Activated CD4-positive, alpha-beta memory T cell treated with anti-CD3 and anti-CD28 coated beads for 36 hours (primary cell): ENCODE results near the gene DYNLT2B. TPM values are rescaled to one million over a fixed set of nuclear protein-coding genes. Genes with fewer than 3 reads are reported as not detected.
"Not testable (repeated sequence)": the region's sequence is repeated elsewhere in the genome, so short reads cannot be mapped to it uniquely, and the experiment has no call there.

Source experiments
- CTCF ChIA-PET: fragments of 350-600 bp; sonication (Branson Sonifier 250); formaldehyde crosslinking; loops from one replicate; lab custom pipeline; 2021; ENCODE audit warnings: antibody characterized with exemption, inconsistent platforms; lab: Charles Lee
- POLR2A ChIA-PET: fragments of 350-600 bp; sonication (Branson Sonifier 250); formaldehyde crosslinking; loops from one replicate; lab custom pipeline; 2021; ENCODE audit warnings: antibody characterized with exemption; lab: Charles Lee
- DNase-seq: peaks from one replicate; pipeline ENCODE4 v3.0.0-alpha.2; 2020
- H3K27ac Mint-ChIP-seq: one replicate; pipeline ENCODE4 v1.8.0; 2021; ENCODE audit warnings: mixed read lengths
- H3K27me3 Mint-ChIP-seq: one replicate; pipeline ENCODE4 v1.8.0; 2021; ENCODE audit warnings: mixed read lengths
- H3K36me3 Mint-ChIP-seq: one replicate; pipeline ENCODE4 v1.8.0; 2021; ENCODE audit warnings: mixed read lengths
- H3K4me1 Mint-ChIP-seq: one replicate; pipeline ENCODE4 v1.8.0; 2021; ENCODE audit warnings: low read depth, mixed read lengths
- H3K4me3 Mint-ChIP-seq: one replicate; pipeline ENCODE4 v1.8.0; 2021; ENCODE audit warnings: mild to moderate bottlenecking, mixed read lengths
- H3K9me3 Mint-ChIP-seq: one replicate; pipeline ENCODE4 v1.8.0; 2021; ENCODE audit warnings: mixed read lengths
- intact Hi-C: fragments of 100-400 bp; cut with micrococcal nuclease; formaldehyde crosslinking; loops from one replicate; pipeline ENCODE4 v1.15.1; 2023
- total RNA-seq, 2 experiments: library from RNA; stranded (reverse); gene quantifications; one replicate each; pipeline ENCODE4 v1.2.3, GENCODE V29; 2021

DYNLT2B gene
- total RNA-seq, 2 experiments from 2014 or later: 15.8 to 17.1 TPM

DNA sequence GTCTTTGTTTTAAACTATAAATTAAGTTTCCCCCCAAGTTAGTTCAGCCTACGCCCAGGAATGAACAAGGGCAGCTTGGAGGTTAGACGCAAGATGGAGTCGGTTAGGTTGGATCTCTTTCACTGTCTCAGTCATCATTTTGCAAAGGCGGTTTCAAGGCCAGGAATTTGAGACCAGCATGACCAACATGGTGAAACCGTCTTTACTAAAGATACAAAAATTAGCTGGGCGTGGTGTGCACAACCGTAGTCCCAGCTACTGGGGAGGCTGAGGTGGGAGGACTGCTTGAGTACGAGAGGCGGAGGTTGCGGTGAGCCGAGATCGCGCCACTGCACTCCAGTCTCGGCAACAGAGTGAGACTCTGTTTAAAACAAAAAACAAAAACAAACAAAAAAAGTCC, 25.9 kb upstream of the DYNLT2B start:
- CTCF ChIA-PET, H3K9me3 Mint-ChIP-seq, H3K27me3 Mint-ChIP-seq, H3K4me3 Mint-ChIP-seq, POLR2A ChIA-PET, H3K4me1 Mint-ChIP-seq, DNase-seq, H3K36me3 Mint-ChIP-seq, H3K27ac Mint-ChIP-seq, intact Hi-C loops: not testable (repeated sequence)

GRCh38 chr3:196341137-196341536, 23.1 kb upstream of the DYNLT2B start:
- Mint-ChIP-seq H3K27ac (no peak overlapping the region), H3K36me3 (no peaks in the 10 kb centered on the region), H3K4me3 (no peak overlapping the region), H3K4me1 (peaks cover 6% of the 10 kb centered on the region), H3K27me3 (no peaks in the 10 kb centered on the region), H3K9me3 (no peaks in the 10 kb centered on the region)
- POLR2A ChIA-PET: no interaction called here
- no peak for DNase-seq
- intact Hi-C loops: no loop called here
- CTCF ChIA-PET: no interaction called here

DNA sequence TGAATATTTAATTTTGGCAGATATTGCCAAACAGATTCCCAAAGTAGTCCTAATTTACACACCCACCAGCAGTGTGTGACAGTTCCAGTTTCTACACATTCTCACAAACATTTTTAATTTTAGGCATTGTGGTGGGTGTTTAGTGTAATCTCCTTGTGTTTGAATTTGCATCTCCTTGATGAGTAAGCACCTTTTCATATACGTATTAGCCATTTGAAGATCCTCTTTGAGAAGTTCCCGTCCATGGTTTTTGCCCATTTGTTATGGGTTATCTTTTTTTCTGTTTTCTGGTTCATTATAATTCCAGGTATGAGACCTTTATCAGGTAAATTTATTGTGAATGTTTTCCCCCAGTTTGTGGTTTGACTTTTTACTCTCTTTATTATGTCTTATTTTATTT, 22.4 kb upstream of the DYNLT2B start:
- ChIA-PET POLR2A (no interaction called here), CTCF (no interaction called here)
- no peaks in the 10 kb centered on the region for H3K27me3 Mint-ChIP-seq
- intact Hi-C loops: no loop called here
- H3K36me3 Mint-ChIP-seq: no peaks in the 10 kb centered on the region
- no peak overlapping the region for H3K4me3 Mint-ChIP-seq
- H3K4me1 Mint-ChIP-seq: peaks cover 6% of the 10 kb centered on the region
- H3K9me3 Mint-ChIP-seq: no peaks in the 10 kb centered on the region
- no peak for DNase-seq
- H3K27ac Mint-ChIP-seq: no peak overlapping the region

GRCh38 chr3:196339493-196340254, 21.6 kb upstream of the DYNLT2B start:
- intact Hi-C loops: no loop called here
- Mint-ChIP-seq H3K27me3 (no peaks in the 10 kb centered on the region), H3K4me3 (no peak overlapping the region), H3K27ac (no peak overlapping the region), H3K9me3 (no peaks in the 10 kb centered on the region), H3K36me3 (no peaks in the 10 kb centered on the region), H3K4me1 (peaks cover 6% of the 10 kb centered on the region)
- CTCF ChIA-PET: no interaction called here
- POLR2A ChIA-PET: no interaction called here
- DNase-seq: no peak

DNA sequence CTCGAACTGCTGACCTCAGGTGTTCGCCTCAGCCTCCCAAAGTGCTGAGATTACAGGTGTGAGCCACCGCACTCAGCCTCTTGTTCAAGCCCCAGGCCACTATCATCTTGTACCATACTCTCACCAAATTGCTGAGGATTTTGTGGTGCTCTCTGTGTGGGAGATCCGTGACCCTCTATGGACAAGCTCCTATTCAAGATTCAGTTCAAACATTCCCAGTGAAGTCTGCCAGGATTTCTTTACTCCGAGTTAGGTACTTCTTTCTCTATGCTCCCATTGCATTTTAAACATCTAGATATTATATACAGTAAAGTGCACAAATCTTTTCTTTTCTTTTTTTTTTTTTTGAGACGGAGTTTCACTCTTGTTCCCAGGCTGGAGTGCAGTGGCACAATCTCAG, 21.0 kb upstream of the DYNLT2B start:
- Mint-ChIP-seq H3K36me3 (no peaks in the 10 kb centered on the region), H3K27me3 (no peaks in the 10 kb centered on the region), H3K9me3 (no peaks in the 10 kb centered on the region), H3K27ac (no peak overlapping the region), H3K4me3 (no peak overlapping the region), H3K4me1 (peaks cover 6% of the 10 kb centered on the region)
- no peak for DNase-seq
- ChIA-PET POLR2A (no interaction called here), CTCF (no interaction called here)
- intact Hi-C loops: no loop called here

DNA sequence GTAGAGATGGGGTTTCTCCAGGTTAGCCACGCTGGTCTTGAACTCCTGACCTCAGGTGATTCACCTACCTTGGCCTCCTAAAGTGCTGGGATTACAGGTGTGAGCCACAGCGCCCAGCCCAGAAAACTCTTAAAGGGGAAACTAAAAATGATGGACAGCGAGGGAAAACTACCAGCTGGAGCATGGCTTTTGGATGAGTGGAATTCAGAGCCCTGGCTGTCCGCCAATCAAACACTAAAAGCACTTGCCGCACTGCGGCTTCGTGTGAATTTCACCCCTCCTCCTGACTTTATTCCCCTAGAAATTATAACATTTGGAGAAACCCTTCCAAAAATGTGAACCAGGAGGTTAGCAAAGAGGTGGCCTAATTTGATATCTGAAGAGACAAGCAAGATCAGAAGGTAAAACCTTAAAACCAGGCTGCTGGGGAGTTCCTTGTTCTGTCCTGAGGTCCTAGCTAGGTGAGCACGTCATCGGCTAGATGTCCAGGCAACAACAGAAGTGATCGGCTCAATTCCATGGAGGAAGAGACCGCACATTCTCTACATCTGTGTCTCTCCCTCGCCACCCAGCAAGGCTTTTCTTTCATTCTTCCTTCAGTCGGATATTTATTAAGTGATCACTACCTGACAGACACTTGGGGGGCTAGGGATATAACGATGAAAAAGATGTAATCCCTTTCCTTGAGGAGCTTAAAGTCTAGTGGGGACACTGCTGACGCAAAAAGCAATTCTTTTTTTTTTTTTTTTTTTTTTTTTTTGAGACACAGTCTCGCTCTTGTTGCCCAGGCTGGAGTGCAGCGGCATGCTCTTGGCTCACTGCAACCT, 18.5 kb upstream of the DYNLT2B start:
- intact Hi-C loops: no loop called here
- CTCF ChIA-PET: no interaction called here
- H3K27me3 Mint-ChIP-seq: peaks cover 3% of the 10 kb centered on the region
- H3K9me3 Mint-ChIP-seq: no peaks in the 10 kb centered on the region
- H3K27ac Mint-ChIP-seq: no peak overlapping the region
- peaks cover 6% of the 10 kb centered on the region for H3K4me1 Mint-ChIP-seq
- no peaks in the 10 kb centered on the region for H3K36me3 Mint-ChIP-seq
- H3K4me3 Mint-ChIP-seq: no peak overlapping the region
- POLR2A ChIA-PET: interaction anchor here (0.6 kb wide), 1 partner anchor 114 kb away, joined by 3 read pairs; no protein-coding TSS in a partner anchor
- DNase-seq: no peak

GRCh38 chr3:196335503-196335948, 17.5 kb upstream of the DYNLT2B start:
- POLR2A ChIA-PET: no interaction called here

DNA sequence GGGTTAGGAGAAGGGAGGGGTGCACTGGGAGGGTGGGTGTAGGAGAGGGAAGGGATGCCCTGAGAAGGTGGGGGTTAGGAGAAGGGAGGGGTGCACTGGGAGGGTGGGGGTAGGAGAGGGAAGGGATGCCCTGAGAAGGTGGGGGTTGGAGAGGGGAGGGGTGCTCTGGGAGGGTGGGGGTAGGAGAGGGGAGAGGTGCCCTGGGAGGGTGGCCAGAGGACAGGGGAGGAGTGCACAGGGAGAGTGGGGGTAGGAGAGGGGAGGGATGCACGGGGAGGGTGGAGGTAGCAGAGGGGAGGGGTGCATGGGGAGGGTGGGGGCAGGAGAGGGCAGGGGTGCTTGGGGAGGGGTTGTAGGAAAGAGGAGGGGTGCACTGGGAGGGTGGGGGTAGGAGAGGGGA, 16.9 kb upstream of the DYNLT2B start:
- intact Hi-C loops: no loop called here
- Mint-ChIP-seq H3K4me1 (no peaks in the 10 kb centered on the region), H3K27ac (no peak overlapping the region), H3K27me3 (peaks cover 3% of the 10 kb centered on the region), H3K9me3 (no peaks in the 10 kb centered on the region), H3K4me3 (no peak overlapping the region), H3K36me3 (no peaks in the 10 kb centered on the region)
- ChIA-PET CTCF (no interaction called here), POLR2A (no interaction called here)
- no peak for DNase-seq

More at GRCh38 chr3:196335503-196335948, 17.5 kb upstream of the DYNLT2B start:
- Mint-ChIP-seq H3K4me3 (no peak overlapping the region), H3K9me3 (no peaks in the 10 kb centered on the region), H3K4me1 (peaks cover 3% of the 10 kb centered on the region), H3K27me3 (peaks cover 3% of the 10 kb centered on the region), H3K36me3 (no peaks in the 10 kb centered on the region), H3K27ac (no peak overlapping the region)
- intact Hi-C loops: no loop called here
- DNase-seq: no peak
- CTCF ChIA-PET: no interaction called here

GRCh38 chr3:196332168-196332567, 14.1 kb upstream of the DYNLT2B start:
- Mint-ChIP-seq H3K4me3 (no peak overlapping the region), H3K9me3 (no peaks in the 10 kb centered on the region), H3K27me3 (peaks cover 5% of the 10 kb centered on the region), H3K27ac (no peak overlapping the region), H3K36me3 (no peaks in the 10 kb centered on the region), H3K4me1 (no peaks in the 10 kb centered on the region)
- intact Hi-C loops: no loop called here
- DNase-seq: no peak
- POLR2A ChIA-PET: no interaction called here
- CTCF ChIA-PET: no interaction called here

DNA sequence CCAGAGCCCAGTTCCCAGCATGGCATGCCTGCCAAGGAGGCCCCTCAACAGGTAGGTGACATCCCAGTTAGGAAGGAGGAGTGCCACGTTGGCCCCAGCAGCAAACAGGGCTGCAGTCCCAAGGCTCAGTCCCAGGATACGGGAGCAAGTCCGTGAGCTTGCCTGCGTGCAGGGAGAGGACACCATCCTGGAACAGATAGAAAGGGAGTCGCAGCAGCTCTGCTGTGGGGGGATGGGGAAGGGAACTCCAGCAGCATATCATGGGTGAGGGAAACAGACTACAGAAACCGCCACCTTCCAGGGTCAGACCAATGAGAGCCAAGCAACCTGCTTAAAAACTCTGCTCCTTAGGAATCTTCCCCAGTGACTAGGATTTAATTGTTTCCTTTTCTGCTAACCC, 9.4 kb upstream of the DYNLT2B start:
- H3K27me3 Mint-ChIP-seq: peaks cover 2% of the 10 kb centered on the region
- H3K4me3 Mint-ChIP-seq: no peak overlapping the region
- intact Hi-C loops: no loop called here
- H3K27ac Mint-ChIP-seq: no peak overlapping the region
- ChIA-PET CTCF (no interaction called here), POLR2A (no interaction called here)
- H3K36me3 Mint-ChIP-seq: no peaks in the 10 kb centered on the region
- no peaks in the 10 kb centered on the region for H3K4me1 Mint-ChIP-seq
- DNase-seq: no peak
- H3K9me3 Mint-ChIP-seq: no peaks in the 10 kb centered on the region

GRCh38 chr3:196326936-196327335, 8.9 kb upstream of the DYNLT2B start:
- DNase-seq: no peak
- ChIA-PET CTCF (interaction anchor here (0.6 kb wide), 1 partner anchor 138 kb away, joined by 3 read pairs; no protein-coding TSS in a partner anchor), POLR2A (no interaction called here)
- Mint-ChIP-seq H3K9me3 (no peaks in the 10 kb centered on the region), H3K27me3 (peaks cover 2% of the 10 kb centered on the region), H3K4me1 (no peaks in the 10 kb centered on the region), H3K4me3 (no peak overlapping the region), H3K27ac (no peak overlapping the region), H3K36me3 (no peaks in the 10 kb centered on the region)
- intact Hi-C loops: no loop called here

DNA sequence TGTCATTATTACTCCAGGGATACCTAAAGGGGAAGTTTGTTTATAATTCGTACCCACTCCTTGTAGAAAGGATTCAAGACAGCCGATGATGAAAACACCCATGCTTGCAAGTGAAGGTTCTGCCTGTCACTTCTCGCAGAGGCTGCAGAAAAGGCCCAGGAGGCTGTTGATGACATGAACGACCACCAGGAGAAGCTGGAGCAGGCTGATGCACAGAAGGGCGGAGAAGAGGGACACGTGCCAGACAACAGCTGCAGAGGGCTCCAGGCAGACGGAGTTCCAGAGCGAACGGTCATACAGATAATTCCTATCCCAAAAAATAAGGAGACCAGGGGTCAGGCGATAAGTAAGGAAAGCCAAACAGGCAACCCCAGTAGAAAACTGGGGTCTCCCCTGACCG, 5.7 kb upstream of the DYNLT2B start:
- DNase-seq: no peak
- intact Hi-C loops: no loop called here
- no peaks in the 10 kb centered on the region for H3K9me3 Mint-ChIP-seq
- no peaks in the 10 kb centered on the region for H3K4me1 Mint-ChIP-seq
- H3K27me3 Mint-ChIP-seq: peaks cover 2% of the 10 kb centered on the region
- H3K4me3 Mint-ChIP-seq: no peak overlapping the region
- no peak overlapping the region for H3K27ac Mint-ChIP-seq
- no peaks in the 10 kb centered on the region for H3K36me3 Mint-ChIP-seq
- CTCF ChIA-PET: interaction anchor here (1.7 to 2.3 kb wide), 2 partner anchors 199 to 205 kb away, joined by 4 to 6 read pairs; no protein-coding TSS in a partner anchor
- POLR2A ChIA-PET: no interaction called here
